Mucosa of descending colon (tissue), 3 donors: ENCODE results near the gene ACOT11. TPM values are rescaled to one million over a fixed set of nuclear protein-coding genes. Genes with fewer than 3 reads are reported as not detected.

ENCODE experiments used
- ATAC-seq: fragments of 200-7000 bp; cut with Tn5 transposase; one replicate; pipeline ENCODE4 v1.9.1; 2020; ENCODE audit warnings: mild to moderate bottlenecking, moderate library complexity
- DNase-seq, 3 donors: peaks; one replicate each; pipeline ENCODE4 v3.0.0-alpha.2; 2020
- H3K36me3 ChIP-seq: fragments of 200-600 bp; one replicate; pipeline ENCODE4 v1.8.0; 2021; ENCODE audit warnings: low read depth, mild to moderate bottlenecking
- H3K4me1 ChIP-seq: fragments of 200-600 bp; one replicate; pipeline ENCODE4 v1.8.0; 2021; ENCODE audit warnings: low read depth, mild to moderate bottlenecking
- H3K4me3 ChIP-seq: fragments of 200-600 bp; one replicate; pipeline ENCODE4 v1.8.0; 2021; ENCODE audit warnings: mild to moderate bottlenecking
- H3K9me3 ChIP-seq: fragments of 200-600 bp; one replicate; pipeline ENCODE4 v1.8.0; 2021; ENCODE audit warnings: mild to moderate bottlenecking
- intact Hi-C, 2 donors: fragments of 100-400 bp; cut with DNase I in 1 of 2; cut with micrococcal nuclease in 1 of 2; formaldehyde crosslinking; loops; one replicate each; pipeline versions ENCODE4 v1.11.0 to v1.11.1; 2022; cut with DNase I, micrococcal nuclease
- total RNA-seq, 3 donors: library from RNA; stranded (reverse); fragmentation: NEBNext Ultra II Directional in 2 of 3; extraction: Animal tissue kit (Norgen Biotek cat#: 25700) in 2 of 3; gene quantifications; one replicate each; pipeline versions ENCODE4 v1.2.1 to v1.2.4, GENCODE V29; 2021 to 2023
- TF ChIP-seq, protein P1 (sequence below): fragments of 200-600 bp; IDR thresholded peaks from one replicate; pipeline ENCODE4 v1.8.0; 2022; ENCODE audit warnings: antibody characterized with exemption, mild to moderate bottlenecking
- donor health status: DM: no; HTN: no; CAD: no; lungs with moderate emphysema.
- donor health status: DM: no; HTN: no; CAD: no.
- donor health status: DM: no; HTN: yes; CAD: no.

The ACOT11 gene
- total RNA-seq, 3 donors from 2014 or later: 54.7 to 122 (median 62.2) TPM

DNA sequence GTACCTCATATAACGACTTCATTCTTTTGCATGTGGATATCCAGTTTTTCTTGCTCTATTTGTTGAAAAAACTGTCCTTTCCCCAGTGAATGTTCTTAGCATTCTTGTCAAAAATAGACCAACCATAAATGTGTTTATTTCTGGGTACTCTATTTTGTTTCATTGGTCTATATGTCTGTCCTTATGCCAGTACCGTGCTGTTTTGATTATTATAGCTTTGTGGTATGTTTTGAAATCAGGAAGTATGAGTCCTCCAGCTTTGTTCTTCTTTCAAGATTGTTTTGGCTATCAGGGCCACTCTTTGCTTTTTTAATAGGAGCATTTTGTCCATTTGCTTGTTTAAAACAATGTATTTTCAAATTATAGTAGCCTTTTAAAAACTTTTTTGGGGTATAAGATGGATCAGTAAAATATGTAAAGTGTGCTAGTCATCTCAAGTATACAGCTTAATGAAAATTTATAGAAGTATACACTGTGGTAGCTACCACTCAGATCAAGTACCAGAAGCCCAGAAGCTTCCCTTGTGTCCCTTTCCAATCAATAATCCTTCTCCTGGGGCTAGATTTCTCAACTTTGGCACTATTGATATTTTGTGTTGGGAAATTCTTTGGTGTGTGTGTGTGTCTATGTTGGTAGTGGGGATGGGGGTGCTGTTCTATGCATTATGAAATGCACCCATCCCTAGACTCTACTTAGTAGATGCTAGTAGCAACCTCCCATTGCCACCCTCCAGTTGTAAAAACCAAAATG is 110.3 kb downstream of the ACOT11 start:
- no peak for ATAC-seq
- Histone ChIP-seq H3K4me1 (no peaks in the 10 kb centered on the region), H3K36me3 (no peaks in the 10 kb centered on the region), H3K9me3 (no peaks in the 10 kb centered on the region), H3K4me3 (no peak overlapping the region)
- no peak for DNase-seq
- intact Hi-C loops: no loop called here
- TF ChIP-seq, protein P1, sequence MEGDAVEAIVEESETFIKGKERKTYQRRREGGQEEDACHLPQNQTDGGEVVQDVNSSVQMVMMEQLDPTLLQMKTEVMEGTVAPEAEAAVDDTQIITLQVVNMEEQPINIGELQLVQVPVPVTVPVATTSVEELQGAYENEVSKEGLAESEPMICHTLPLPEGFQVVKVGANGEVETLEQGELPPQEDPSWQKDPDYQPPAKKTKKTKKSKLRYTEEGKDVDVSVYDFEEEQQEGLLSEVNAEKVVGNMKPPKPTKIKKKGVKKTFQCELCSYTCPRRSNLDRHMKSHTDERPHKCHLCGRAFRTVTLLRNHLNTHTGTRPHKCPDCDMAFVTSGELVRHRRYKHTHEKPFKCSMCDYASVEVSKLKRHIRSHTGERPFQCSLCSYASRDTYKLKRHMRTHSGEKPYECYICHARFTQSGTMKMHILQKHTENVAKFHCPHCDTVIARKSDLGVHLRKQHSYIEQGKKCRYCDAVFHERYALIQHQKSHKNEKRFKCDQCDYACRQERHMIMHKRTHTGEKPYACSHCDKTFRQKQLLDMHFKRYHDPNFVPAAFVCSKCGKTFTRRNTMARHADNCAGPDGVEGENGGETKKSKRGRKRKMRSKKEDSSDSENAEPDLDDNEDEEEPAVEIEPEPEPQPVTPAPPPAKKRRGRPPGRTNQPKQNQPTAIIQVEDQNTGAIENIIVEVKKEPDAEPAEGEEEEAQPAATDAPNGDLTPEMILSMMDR: no peak

Other genes starting within 250 kb of the ACOT11 start
- 10 to 100 TPM; 77.8 to 85.1 (median 82.0) TPM for gene SSBP3, start 141.8 kb upstream of the ACOT11 start, total RNA-seq
- 10 to 100 TPM in 2 of 3 donors, 1 to 10 TPM in 1; 5.7 to 25.1 (median 19.2) TPM for gene FAM151A, start 75.3 kb downstream of the ACOT11 start, total RNA-seq
- gene MROH7, start 93.6 kb downstream of the ACOT11 start, total RNA-seq: 10 to 100 TPM in 2 of 3 donors, 1 to 10 TPM in 1; 8.9 to 39.0 (median 16.6) TPM
- 10 to 100 TPM; 12.1 to 16.7 (median 15.2) TPM for gene TTC4, start 167.6 kb downstream of the ACOT11 start, total RNA-seq
- 1 to 10 TPM; 6.4 to 8.7 (median 7.2) TPM for gene PARS2, start 216.3 kb downstream of the ACOT11 start, total RNA-seq